GM20000 (cell line): ENCODE data around the gene HIGD1C.
"Not testable (repeated sequence)": the region's sequence is repeated elsewhere in the genome, so short reads cannot be mapped to it uniquely, and the experiment has no call there.

ENCODE experiments used
- DNase-seq: peaks from one replicate; pipeline ENCODE4 v3.0.0; 2012; ENCODE audit warnings: low spot score
- CTCF ChIP-seq: IDR thresholded peaks from 2 replicates; pipeline ENCODE4 v1.5.1; 2012; ENCODE audit warnings: mild to moderate bottlenecking, control low read depth; ENCODE audit errors: extremely low read depth, missing control alignments

HIGD1C gene

DNA sequence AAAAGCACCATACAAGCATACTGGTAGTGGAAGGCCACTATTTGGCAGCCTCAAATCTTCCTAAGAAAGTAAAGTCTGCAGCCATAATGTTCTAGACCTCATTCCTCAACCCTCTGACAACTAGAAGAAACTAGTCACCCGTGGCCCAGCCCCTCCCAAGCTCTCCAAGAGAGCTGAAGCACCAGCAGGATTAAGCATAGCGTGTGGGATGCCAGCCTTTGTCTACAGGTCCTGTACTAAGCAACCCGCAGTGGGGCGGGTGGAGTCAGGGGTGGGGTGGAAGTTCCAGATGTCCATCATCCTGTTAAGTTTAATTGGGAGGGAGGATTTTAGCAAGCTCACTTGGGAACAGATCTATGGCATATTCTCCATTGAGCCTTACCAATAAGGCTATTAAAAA is 59.6 kb downstream of the HIGD1C start:
- no peak for DNase-seq
- no peak for TF ChIP-seq CTCF

GRCh38 chr12:51012570-51013236 is 60.4 kb downstream of the HIGD1C start:
- no peak for DNase-seq
- TF ChIP-seq CTCF = no peak

DNA sequence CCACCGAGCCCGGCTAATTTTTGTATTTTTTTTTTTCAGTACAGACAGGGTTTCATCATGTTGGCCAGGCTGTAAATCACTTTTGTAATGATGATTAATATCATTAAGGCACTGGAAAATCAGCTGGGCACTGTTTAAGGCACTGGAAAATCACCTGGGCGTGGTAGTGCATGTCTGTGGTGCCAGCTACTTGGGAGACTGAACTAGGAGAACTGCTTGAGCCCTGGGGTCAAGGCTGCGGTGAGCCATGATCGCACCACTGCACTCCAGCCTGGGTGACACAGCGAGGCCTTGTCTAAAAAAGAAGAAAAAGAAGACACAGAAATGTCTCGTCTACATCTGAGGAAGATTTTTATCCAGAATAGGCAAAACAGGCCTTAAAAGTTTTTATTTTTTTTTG is 61.1 kb downstream of the HIGD1C start:
- no peak for DNase-seq
- no peak for TF ChIP-seq CTCF

- not testable (repeated sequence) for DNase-seq
Observed at GRCh38 chr12:51014467-51014866, 62.1 kb downstream of the HIGD1C start.

DNA sequence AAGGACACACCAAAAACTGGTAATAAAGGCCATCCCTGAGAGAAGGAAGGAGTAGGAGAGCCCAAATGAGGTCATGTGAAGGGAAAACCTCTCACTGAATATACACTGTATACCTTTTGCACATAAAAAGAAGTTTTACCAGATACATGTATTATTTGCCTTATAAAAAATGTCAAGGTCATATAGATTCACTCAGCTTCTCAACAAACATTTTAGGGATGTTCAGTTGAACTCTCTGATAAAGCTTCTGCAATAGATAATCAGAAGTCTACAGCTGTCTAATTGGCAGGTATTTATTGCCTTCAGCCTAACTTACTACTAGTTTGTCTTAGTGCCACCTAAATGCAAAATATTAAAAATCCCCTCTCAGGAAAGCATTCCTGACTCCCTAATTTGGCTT is 65.1 kb downstream of the HIGD1C start:
- no peak for TF ChIP-seq CTCF
- no peak for DNase-seq

- no peak for TF ChIP-seq CTCF
- no peak for DNase-seq
Observed at GRCh38 chr12:51018956-51019355, 66.6 kb downstream of the HIGD1C start.

GRCh38 chr12:51019927-51020326 is 67.6 kb downstream of the HIGD1C start:
- no peak for TF ChIP-seq CTCF
- DNase-seq = no peak
